ENCODE measurements around the gene RRBP1. TPM values are rescaled to one million over a fixed set of nuclear protein-coding genes. Genes with fewer than 3 reads are reported as not detected.

The RRBP1 gene
- total RNA-seq, 2 donors from 2014 or later = 112 to 148 TPM

DNA sequence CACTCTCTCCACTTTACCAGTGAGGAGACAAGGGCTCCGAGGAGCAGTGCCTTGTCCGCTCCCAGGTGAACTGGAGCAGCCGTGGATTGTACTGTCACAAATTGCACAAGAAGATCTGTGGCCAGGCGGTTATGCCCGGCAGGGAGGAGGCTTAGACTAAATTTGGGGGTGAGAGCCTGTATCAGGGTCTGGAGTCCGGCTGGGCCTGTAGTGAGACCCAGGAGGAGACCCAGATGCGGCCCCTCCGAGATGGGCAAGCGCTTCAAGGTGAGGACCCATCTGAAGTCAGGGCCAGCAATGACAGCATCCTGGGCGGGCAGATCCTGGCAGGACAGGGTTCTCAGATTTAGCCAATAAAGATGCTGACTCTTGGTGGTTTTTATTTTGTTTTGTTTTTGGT is 45.3 kb upstream of the RRBP1 start:
- Histone ChIP-seq H3K36me3 (no peaks in the 10 kb centered on the region), H3K4me1 (replicated peaks) (no peaks in the 10 kb centered on the region), H3K9me3 (no peaks in the 10 kb centered on the region), H3K4me3 (no peak overlapping the region), H3K27me3 (replicated peaks; ENCODE audit: insufficient read depth) (no peaks in the 10 kb centered on the region), H3K27ac (no peak overlapping the region)
- intact Hi-C loops (cut with DNase I) = no loop called here
- 94% methylated on average over 10 of the region's 10 CpGs for WGBS
- no peak for TF ChIP-seq POLR2A (IDR thresholded peaks at IDR 0.05)
- TF ChIP-seq, protein P1, sequence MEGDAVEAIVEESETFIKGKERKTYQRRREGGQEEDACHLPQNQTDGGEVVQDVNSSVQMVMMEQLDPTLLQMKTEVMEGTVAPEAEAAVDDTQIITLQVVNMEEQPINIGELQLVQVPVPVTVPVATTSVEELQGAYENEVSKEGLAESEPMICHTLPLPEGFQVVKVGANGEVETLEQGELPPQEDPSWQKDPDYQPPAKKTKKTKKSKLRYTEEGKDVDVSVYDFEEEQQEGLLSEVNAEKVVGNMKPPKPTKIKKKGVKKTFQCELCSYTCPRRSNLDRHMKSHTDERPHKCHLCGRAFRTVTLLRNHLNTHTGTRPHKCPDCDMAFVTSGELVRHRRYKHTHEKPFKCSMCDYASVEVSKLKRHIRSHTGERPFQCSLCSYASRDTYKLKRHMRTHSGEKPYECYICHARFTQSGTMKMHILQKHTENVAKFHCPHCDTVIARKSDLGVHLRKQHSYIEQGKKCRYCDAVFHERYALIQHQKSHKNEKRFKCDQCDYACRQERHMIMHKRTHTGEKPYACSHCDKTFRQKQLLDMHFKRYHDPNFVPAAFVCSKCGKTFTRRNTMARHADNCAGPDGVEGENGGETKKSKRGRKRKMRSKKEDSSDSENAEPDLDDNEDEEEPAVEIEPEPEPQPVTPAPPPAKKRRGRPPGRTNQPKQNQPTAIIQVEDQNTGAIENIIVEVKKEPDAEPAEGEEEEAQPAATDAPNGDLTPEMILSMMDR (IDR thresholded peaks at IDR 0.05) = no peak
- no peak for TF ChIP-seq POLR2AphosphoS5 (IDR thresholded peaks at IDR 0.05)
- no peak for DNase-seq (ENCODE audit: low spot score)

DNA sequence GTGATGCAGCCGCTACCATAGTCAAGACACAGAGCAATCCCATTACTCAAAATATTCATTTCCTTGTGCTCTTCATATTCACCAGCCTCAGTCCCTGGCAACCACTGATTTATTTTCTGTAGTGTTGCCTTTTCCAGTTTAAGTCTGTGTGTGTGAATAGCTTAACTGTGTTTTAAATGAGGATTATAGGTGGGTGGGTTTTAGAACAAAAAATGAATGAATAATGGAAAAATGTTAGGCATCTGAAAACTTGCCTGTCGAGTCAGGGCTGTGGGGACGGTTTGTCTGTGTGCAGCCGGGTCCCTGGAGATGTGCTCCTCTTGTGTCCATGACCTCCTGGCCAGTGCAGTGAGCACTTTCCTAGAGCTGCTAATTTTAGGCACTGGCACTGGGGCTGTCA is 44.9 kb upstream of the RRBP1 start:
- 71% methylated on average over 4 of the region's 4 CpGs for WGBS
- TF ChIP-seq, protein P1 (IDR thresholded peaks at IDR 0.05) = no peak
- no peak for TF ChIP-seq POLR2A (IDR thresholded peaks at IDR 0.05)
- no peak for TF ChIP-seq POLR2AphosphoS5 (IDR thresholded peaks at IDR 0.05)
- no peaks in the 10 kb centered on the region for H3K27me3 ChIP-seq (replicated peaks; ENCODE audit: insufficient read depth)
- no peaks in the 10 kb centered on the region for H3K4me1 ChIP-seq (replicated peaks)
- H3K36me3 ChIP-seq = no peaks in the 10 kb centered on the region
- H3K9me3 ChIP-seq = no peaks in the 10 kb centered on the region
- intact Hi-C loops (cut with DNase I) = no loop called here
- no peak overlapping the region for H3K4me3 ChIP-seq
- H3K27ac ChIP-seq = no peak overlapping the region
- DNase-seq (ENCODE audit: low spot score) = no peak

DNA sequence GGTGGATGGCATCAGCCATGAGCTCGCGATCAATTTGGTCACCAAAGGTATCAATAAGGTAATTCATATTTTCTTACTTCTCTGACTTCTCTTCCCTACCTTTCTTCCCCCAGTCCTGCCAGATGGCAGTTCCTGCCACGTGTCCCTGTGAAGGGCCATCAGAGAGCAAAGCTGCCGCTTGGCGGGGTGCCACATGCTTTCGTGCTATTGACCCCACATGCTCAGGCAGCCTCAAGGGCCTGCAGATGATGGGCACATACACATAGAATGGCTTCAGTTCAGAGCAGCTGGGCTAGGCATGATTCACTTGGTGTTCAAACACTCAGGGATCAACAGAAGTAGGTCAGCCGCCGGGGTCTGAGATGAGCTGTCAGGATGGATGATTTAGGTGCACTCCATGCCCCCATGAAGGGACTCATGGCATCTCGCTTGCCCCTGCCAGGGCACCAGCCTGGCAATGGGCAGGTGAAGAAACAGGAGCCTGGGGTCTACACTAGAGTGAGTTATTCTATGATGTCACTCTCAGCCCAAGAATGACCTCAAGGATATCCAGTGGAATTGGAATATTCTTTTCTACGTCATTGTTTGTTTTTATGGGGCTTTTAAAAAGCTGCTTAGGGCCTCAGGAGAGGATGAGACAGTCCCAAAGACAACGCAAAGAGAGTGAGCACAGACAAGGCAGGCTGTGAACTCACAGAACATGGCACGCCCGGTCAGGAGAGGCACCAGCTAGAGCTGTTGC is 43.2 kb upstream of the RRBP1 start:
- WGBS = 85% methylated on average over 13 of the region's 13 CpGs
- no peaks in the 10 kb centered on the region for H3K4me1 ChIP-seq (replicated peaks)
- intact Hi-C loops (cut with DNase I) = no loop called here
- H3K4me3 ChIP-seq = no peak overlapping the region
- no peaks in the 10 kb centered on the region for H3K27me3 ChIP-seq (replicated peaks; ENCODE audit: insufficient read depth)
- no peak for DNase-seq (ENCODE audit: low spot score)
- H3K27ac ChIP-seq = no peak overlapping the region
- TF ChIP-seq POLR2AphosphoS5 (IDR thresholded peaks at IDR 0.05) (no peak), POLR2A (IDR thresholded peaks at IDR 0.05) (no peak)
- TF ChIP-seq, protein P1 (IDR thresholded peaks at IDR 0.05) = no peak
- no peaks in the 10 kb centered on the region for H3K9me3 ChIP-seq
- H3K36me3 ChIP-seq = no peaks in the 10 kb centered on the region

DNA sequence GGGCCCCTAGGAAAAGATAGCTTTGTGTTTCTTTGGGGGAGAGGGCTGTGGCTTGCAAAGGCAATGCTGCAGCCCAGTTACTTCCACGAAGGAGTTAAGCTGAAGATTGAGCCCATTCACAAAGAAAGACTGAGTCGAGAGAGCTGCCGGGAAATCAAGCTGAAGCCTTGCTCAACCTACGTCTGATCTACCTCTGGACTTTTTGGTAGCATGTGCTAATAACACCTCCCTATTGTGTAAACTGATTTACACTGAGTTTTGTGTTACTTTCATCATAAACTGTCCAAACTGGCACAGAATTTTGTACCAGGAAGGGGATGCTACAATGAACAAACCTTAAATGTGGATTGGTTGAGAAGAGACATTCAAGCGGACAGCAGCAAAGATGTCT is 41.3 kb upstream of the RRBP1 start:
- intact Hi-C loops (cut with DNase I) = no loop called here
- no peak for TF ChIP-seq POLR2AphosphoS5 (IDR thresholded peaks at IDR 0.05)
- TF ChIP-seq, protein P1 (IDR thresholded peaks at IDR 0.05) = no peak
- no peak for TF ChIP-seq POLR2A (IDR thresholded peaks at IDR 0.05)

More for the DNA sequence above, 41.3 kb upstream of the RRBP1 start:
- Histone ChIP-seq H3K27ac (no peak overlapping the region), H3K36me3 (no peaks in the 10 kb centered on the region), H3K4me3 (no peak overlapping the region), H3K9me3 (no peaks in the 10 kb centered on the region), H3K4me1 (replicated peaks) (no peaks in the 10 kb centered on the region), H3K27me3 (replicated peaks; ENCODE audit: insufficient read depth) (no peaks in the 10 kb centered on the region)
- over 99% methylated on average over 5 of the region's 5 CpGs for WGBS
- DNase-seq (ENCODE audit: low spot score) = no peak
